Mesenchymal stem cell (in vitro differentiated cells and primary cell): Measurements from ENCODE around the gene REP15. TPM values are rescaled to one million over a fixed set of nuclear protein-coding genes. Genes with fewer than 3 reads are reported as not detected.

Experiments
- DNase-seq: peaks from one replicate; pipeline ENCODE4 v3.0.0-alpha.2; 2013
- H2AFZ ChIP-seq: one replicate; pipeline ENCODE4 v1.6.1; 2013; ENCODE audit warnings: low read depth, mild to moderate bottlenecking, control low read depth, inconsistent platforms, low read length, moderate library complexity
- H2AK5ac ChIP-seq: 2 replicates; pipeline ENCODE4 v1.6.1; 2013; ENCODE audit warnings: low read length, moderate library complexity, mild to moderate bottlenecking, inconsistent platforms; ENCODE audit not compliant: severe bottlenecking
- H2BK120ac ChIP-seq: one replicate; pipeline ENCODE4 v1.6.1; 2013; ENCODE audit warnings: low read depth, mild to moderate bottlenecking, inconsistent platforms, low read length, moderate library complexity
- H2BK12ac ChIP-seq, 2 experiments: one replicate each; pipeline ENCODE4 v1.6.1; 2013; ENCODE audit warnings: inconsistent platforms in 2 of 2, low read length in 2 of 2, mild to moderate bottlenecking in 2 of 2, moderate library complexity in 2 of 2, control low read depth in 1 of 2
- H2BK15ac ChIP-seq: one replicate; pipeline ENCODE4 v1.6.1; 2013; ENCODE audit warnings: mild to moderate bottlenecking, low read depth, inconsistent platforms; ENCODE audit not compliant: poor library complexity, severe bottlenecking
- H2BK5ac ChIP-seq: 2 replicates; pipeline ENCODE4 v1.6.1; 2013; ENCODE audit warnings: low read depth, mild to moderate bottlenecking, low read length, control low read depth, inconsistent platforms; ENCODE audit not compliant: poor library complexity, severe bottlenecking
- H3K14ac ChIP-seq, 2 experiments: one replicate each; pipeline ENCODE4 v1.6.1; 2013; ENCODE audit warnings: inconsistent platforms in 2 of 2, low read length in 2 of 2, control low read depth in 1 of 2, mild to moderate bottlenecking in 1 of 2, moderate library complexity in 1 of 2
- H3K18ac ChIP-seq, 2 experiments: one replicate each; pipeline ENCODE4 v1.6.1; 2013; ENCODE audit warnings: inconsistent platforms in 2 of 2, low read length in 2 of 2, control low read depth in 1 of 2, low read depth in 1 of 2, mild to moderate bottlenecking in 1 of 2
- H3K23ac ChIP-seq, 2 experiments: one replicate each; pipeline ENCODE4 v1.6.1; 2013; ENCODE audit warnings: inconsistent platforms in 2 of 2, low read length in 2 of 2, mild to moderate bottlenecking in 2 of 2, moderate library complexity in 2 of 2, control low read depth in 1 of 2
- H3K27ac ChIP-seq: 2 replicates; pipeline ENCODE4 v1.5.1; 2013; ENCODE audit warnings: mild to moderate bottlenecking, moderate library complexity, low read length, control low read depth, inconsistent platforms; ENCODE audit not compliant: poor library complexity, severe bottlenecking
- H3K27me3 ChIP-seq, 2 experiments: 2 replicates each; pipeline versions ENCODE4 v1.6.1 to v1.7.0; 2013; ENCODE audit warnings: low read length in 2 of 2, mild to moderate bottlenecking in 2 of 2, moderate library complexity in 2 of 2, control low read depth in 1 of 2, inconsistent platforms in 1 of 2; ENCODE audit not compliant: control insufficient read depth in 1 of 2, insufficient read depth in 1 of 2
- H3K36me3 ChIP-seq, 2 experiments: 2 replicates each; pipeline versions ENCODE4 v1.6.1 to v1.7.0; 2013; ENCODE audit warnings: low read length in 2 of 2, control low read depth in 1 of 2, inconsistent platforms in 1 of 2, low read depth in 1 of 2, mild to moderate bottlenecking in 1 of 2; ENCODE audit not compliant: insufficient read depth in 2 of 2, control insufficient read depth in 1 of 2
- H3K4ac ChIP-seq, 2 experiments: one replicate each; pipeline ENCODE4 v1.6.1; 2013; ENCODE audit warnings: inconsistent platforms in 2 of 2, low read length in 2 of 2, mild to moderate bottlenecking in 2 of 2, moderate library complexity in 2 of 2, control low read depth in 1 of 2, low read depth in 1 of 2
- H3K4me1 ChIP-seq: 2 replicates; pipeline ENCODE4 v1.6.1; 2013; ENCODE audit warnings: low read depth, low read length, control low read depth; ENCODE audit not compliant: control insufficient read depth, insufficient read depth
- H3K4me2 ChIP-seq: 2 replicates; pipeline ENCODE4 v1.6.1; 2013; ENCODE audit warnings: low read length, mild to moderate bottlenecking, inconsistent platforms; ENCODE audit not compliant: poor library complexity, severe bottlenecking
- H3K4me3 ChIP-seq, 2 experiments: 2 replicates each; pipeline versions ENCODE4 v1.5.1 to v1.7.0; 2013; ENCODE audit warnings: low read length in 2 of 2, mild to moderate bottlenecking in 2 of 2, control low read depth in 1 of 2, low read depth in 1 of 2; ENCODE audit not compliant: insufficient read depth in 1 of 2
- H3K79me1 ChIP-seq: replicated peaks from 2 replicates; pipeline ENCODE4 v1.6.1; 2013; ENCODE audit warnings: mild to moderate bottlenecking, control low read depth, low read length, inconsistent platforms; ENCODE audit not compliant: poor library complexity, severe bottlenecking
- H3K9ac ChIP-seq: 2 replicates; pipeline ENCODE4 v1.7.0; 2013; ENCODE audit warnings: mild to moderate bottlenecking, low read length, moderate library complexity
- H3K9me3 ChIP-seq: 2 replicates; pipeline ENCODE4 v1.7.0; 2013; ENCODE audit warnings: mild to moderate bottlenecking, low read length; ENCODE audit not compliant: control insufficient read depth
- H4K8ac ChIP-seq: one replicate; pipeline ENCODE4 v1.6.1; 2013; ENCODE audit warnings: inconsistent platforms, mild to moderate bottlenecking, low read length, moderate library complexity
- H4K91ac ChIP-seq: one replicate; pipeline ENCODE4 v1.6.1; 2013; ENCODE audit warnings: mild to moderate bottlenecking, low read length, inconsistent platforms
- WGBS: methylation state at CpG from one replicate; pipeline ENCODE4 v1.1.7; 2013; ENCODE audit warnings: mixed read lengths; 5-methylcytosine and 5-hydroxymethylcytosine counted together
- polyA plus RNA-seq, 2 experiments: library from polyadenylated mRNA; stranded (reverse); fragments of 200-250 nt; gene quantifications; one replicate each; pipeline ENCODE4 v1.2.3, GENCODE V29; 2013

The REP15 gene
- polyA plus RNA-seq (2013, experiment 1 of 2) = 0.55 TPM
- 0.56 TPM for polyA plus RNA-seq (2013, experiment 2 of 2)

GRCh38 chr12:27696293-27696652 lies at the start of gene REP15:
Gene REP15 (plus strand): TSS chr12:27696447. CDS start chr12:27696563, 116 bp downstream.
- Histone ChIP-seq H3K9ac (no peak within 1 kb of the TSS), H3K27me3 (no peaks in the 10 kb centered on the region), H4K8ac (no peak within 1 kb of the TSS), H2BK12ac (no peak within 1 kb of the TSS), H3K4me2 (no peak within 1 kb of the TSS), H3K4me1 (no peaks in the 10 kb centered on the region), H4K91ac (no peak within 1 kb of the TSS), H3K27ac (no peak within 1 kb of the TSS), H2BK15ac (no peak within 1 kb of the TSS), H3K9me3 (no peaks in the 10 kb centered on the region), H2AFZ (no peak within 1 kb of the TSS), H2BK5ac (no peak within 1 kb of the TSS), H2BK120ac (no peak within 1 kb of the TSS), H3K14ac (no peak within 1 kb of the TSS), H3K18ac (no peak within 1 kb of the TSS), H2AK5ac (no peak within 1 kb of the TSS), H3K79me1 (peaks cover 4% of the 10 kb centered on the region), H3K4ac (no peak within 1 kb of the TSS), H3K4me3 (no peak within 1 kb of the TSS), H3K36me3 (peaks cover 22 to 81% of the 10 kb centered on the region in 2 experiments), H3K23ac (no peak within 1 kb of the TSS)
- 93% methylated on average over 5 of the region's 5 CpGs for WGBS
- no peak for DNase-seq

GRCh38 chr12:27650011-27650410 lies 46.2 kb upstream of the REP15 start:
- Histone ChIP-seq H2AFZ (no peak overlapping the region), H3K14ac (no peak overlapping the region), H3K4me3 (no peak overlapping the region), H2AK5ac (no peak overlapping the region), H3K23ac (no peak overlapping the region), H3K9me3 (no peaks in the 10 kb centered on the region), H3K79me1 (peaks cover 2% of the 10 kb centered on the region), H2BK12ac (no peak overlapping the region), H3K27me3 (no peaks in the 10 kb centered on the region), H3K4me2 (no peak overlapping the region), H2BK5ac (no peak overlapping the region), H3K27ac (no peak overlapping the region), H3K18ac (no peak overlapping the region), H3K4me1 (no peaks in the 10 kb centered on the region), H3K4ac (no peak overlapping the region), H4K91ac (no peak overlapping the region), H3K36me3 (peaks cover 3 to 77% of the 10 kb centered on the region in 2 experiments), H2BK120ac (no peak overlapping the region), H2BK15ac (no peak overlapping the region), H3K9ac (no peak overlapping the region), H4K8ac (no peak overlapping the region)
- no peak for DNase-seq
- no CpG with 5 or more reads among the region's 1 CpG for WGBS

GRCh38 chr12:27651201-27651600 lies 45.0 kb upstream of the REP15 start:
- no peak for DNase-seq
- Histone ChIP-seq H3K4me1 (no peaks in the 10 kb centered on the region), H2BK5ac (no peak overlapping the region), H4K91ac (no peak overlapping the region), H2BK12ac (no peak overlapping the region), H2BK15ac (no peak overlapping the region), H4K8ac (no peak overlapping the region), H3K4me2 (no peak overlapping the region), H3K36me3 (peaks cover 3 to 76% of the 10 kb centered on the region in 2 experiments), H3K9me3 (no peaks in the 10 kb centered on the region), H2BK120ac (no peak overlapping the region), H3K23ac (no peak overlapping the region), H3K9ac (peak overlapping the region; percentile 39), H3K4ac (no peak overlapping the region), H3K18ac (no peak overlapping the region), H3K79me1 (no peaks in the 10 kb centered on the region), H3K4me3 (no peak overlapping the region), H3K27ac (no peak overlapping the region), H2AFZ (no peak overlapping the region), H3K27me3 (no peaks in the 10 kb centered on the region), H2AK5ac (no peak overlapping the region), H3K14ac (no peak overlapping the region)
- 94% methylated on average over 1 of the region's 1 CpG for WGBS

GRCh38 chr12:27652174-27652763 lies 44.0 kb upstream of the REP15 start:
- H3K4me1 ChIP-seq = no peaks in the 10 kb centered on the region
- no peak overlapping the region for H3K4me3 ChIP-seq
- no peak overlapping the region for H4K91ac ChIP-seq
- H2BK5ac ChIP-seq = no peak overlapping the region
- no peak overlapping the region for H3K14ac ChIP-seq
- no peak overlapping the region for H3K23ac ChIP-seq
- no peak overlapping the region for H2BK120ac ChIP-seq
- H3K36me3 ChIP-seq = peaks cover 0 to 76% of the 10 kb centered on the region in 2 experiments
- no peaks in the 10 kb centered on the region for H3K79me1 ChIP-seq
- no peak overlapping the region for H2BK12ac ChIP-seq
- no peak overlapping the region for H3K27ac ChIP-seq
- peak overlapping the region; percentile 48 for H3K9ac ChIP-seq
- peak; percentile 84 for DNase-seq
- no CpG with 5 or more reads among the region's 1 CpG for WGBS
- H4K8ac ChIP-seq = no peak overlapping the region
- no peak overlapping the region for H3K4ac ChIP-seq
- H2BK15ac ChIP-seq = no peak overlapping the region
- no peak overlapping the region for H2AK5ac ChIP-seq
- H3K27me3 ChIP-seq = no peaks in the 10 kb centered on the region
- no peaks in the 10 kb centered on the region for H3K9me3 ChIP-seq
- no peak overlapping the region for H3K4me2 ChIP-seq
- no peak overlapping the region for H2AFZ ChIP-seq
- no peak overlapping the region for H3K18ac ChIP-seq
